Endothelial cell of umbilical vein (primary cell): Measurements from ENCODE around the gene AGXT. TPM values are rescaled to one million over a fixed set of nuclear protein-coding genes. Genes with fewer than 3 reads are reported as not detected.

Experiments
- BruUV-seq: library from RNA; stranded (reverse); fragments of 400-500 nt; replicated peaks from 2 replicates; lab custom pipeline; 2021; lab: Mats Ljungman, UMichigan
- CTCF ChIA-PET: fragments of 300-600, 350-600 bp; sonication (Branson Sonifier 250); formaldehyde crosslinking; loops from one replicate; lab custom pipeline; 2021; ENCODE audit warnings: antibody characterized with exemption, inconsistent platforms; lab: Charles Lee
- POLR2A ChIA-PET: fragments of 300-600, 350-600 bp; sonication (Branson Sonifier 250); formaldehyde crosslinking; loops from one replicate; lab custom pipeline; 2021; ENCODE audit warnings: antibody characterized with exemption, inconsistent platforms; lab: Charles Lee
- DNase-seq: peaks from one replicate; pipeline ENCODE4 v3.0.0-alpha.2; 2011; ENCODE audit warnings: low read depth, low spot score
- FAIRE-seq: peaks from 2 replicates; lab custom pipeline; 2011; peaks lifted over from hg19 to GRCh38; lab: Jason Lieb, UNC
- H2AFZ ChIP-seq: 2 replicates; pipeline ENCODE4 v1.6.0; 2012; ENCODE audit warnings: low read depth, low read length, control low read depth, inconsistent platforms
- H3K27ac ChIP-seq: 2 replicates; pipeline ENCODE4 v1.5.1; 2011; ENCODE audit warnings: low read depth, mild to moderate bottlenecking, control low read depth, low read length, moderate library complexity; ENCODE audit not compliant: insufficient read depth
- H3K27me3 ChIP-seq, 2 experiments: 2 replicates each; pipeline versions ENCODE4 v1.6.0 to v1.6.1; 2011; ENCODE audit warnings: low read length in 2 of 2, mixed read lengths in 1 of 2; ENCODE audit not compliant: control insufficient read depth in 2 of 2, insufficient read depth in 2 of 2
- H3K36me3 ChIP-seq, 2 experiments: 2 replicates in 1 of 2; 3 replicates in 1 of 2; pipeline ENCODE4 v1.5.1; 2011; ENCODE audit warnings: low read length in 2 of 2, mild to moderate bottlenecking in 1 of 2, moderate library complexity in 1 of 2; ENCODE audit not compliant: control insufficient read depth in 2 of 2, insufficient read depth in 2 of 2; ENCODE audit errors: extremely low read depth in 1 of 2
- H3K4me1 ChIP-seq: 3 replicates; pipeline ENCODE4 v1.5.1; 2011; ENCODE audit warnings: mild to moderate bottlenecking, low read length; ENCODE audit not compliant: control insufficient read depth, insufficient read depth; ENCODE audit errors: extremely low read depth
- H3K4me2 ChIP-seq: 2 replicates; pipeline ENCODE4 v1.6.1; 2011; ENCODE audit warnings: low read length, control low read depth, mixed read lengths; ENCODE audit not compliant: insufficient read depth
- H3K4me3 ChIP-seq, 3 experiments: fragments of 200-600 bp in 1 of 3; sonication (generic), shearing (Covaris generic) in 1 of 3; replicated peaks in 1 of 3; 2 replicates each; pipeline ENCODE4 v1.5.1; 2011 to 2016; ENCODE audit warnings: control low read depth in 3 of 3, low read length in 3 of 3, mild to moderate bottlenecking in 2 of 3, inconsistent platforms in 1 of 3, low read depth in 1 of 3, moderate library complexity in 1 of 3; ENCODE audit not compliant: insufficient read depth in 1 of 3
- H3K79me2 ChIP-seq: 2 replicates; pipeline ENCODE4 v1.6.0; 2012; ENCODE audit warnings: low read length, inconsistent platforms; ENCODE audit not compliant: control insufficient read depth, insufficient read depth
- H3K9ac ChIP-seq: replicated peaks from 2 replicates; pipeline ENCODE3; 2011; ENCODE audit warnings: low read length, control low read depth; ENCODE audit not compliant: insufficient read depth; ENCODE audit errors: extremely low read depth
- H3K9me1 ChIP-seq: replicated peaks from 3 replicates; pipeline ENCODE4 v1.6.0; 2011; ENCODE audit warnings: mild to moderate bottlenecking, low read length; ENCODE audit not compliant: control insufficient read depth, insufficient read depth; ENCODE audit errors: extremely low read depth
- H3K9me3 ChIP-seq: replicated peaks from 2 replicates; pipeline ENCODE4 v1.5.1; 2012; ENCODE audit warnings: low read length, inconsistent platforms; ENCODE audit not compliant: control insufficient read depth, insufficient read depth
- H4K20me1 ChIP-seq: replicated peaks from 2 replicates; pipeline ENCODE3; 2011; ENCODE audit warnings: mild to moderate bottlenecking, low read length; ENCODE audit not compliant: control insufficient read depth, insufficient read depth; ENCODE audit errors: extremely low read depth
- FOS ChIP-seq: IDR thresholded peaks from 2 replicates; pipeline ENCODE4 v1.6.1; 2011; ENCODE audit warnings: mild to moderate bottlenecking, low read length, moderate library complexity, borderline replicate concordance; ENCODE audit not compliant: insufficient read depth
- GATA2 ChIP-seq: IDR thresholded peaks from 2 replicates; pipeline ENCODE4 v1.7.0; 2011; ENCODE audit warnings: low read depth, mild to moderate bottlenecking, moderate library complexity, mixed read lengths, low read length; ENCODE audit not compliant: insufficient read length, insufficient read depth
- JUN ChIP-seq: IDR thresholded peaks from 2 replicates; pipeline ENCODE4 v1.6.1; 2011; ENCODE audit warnings: borderline replicate concordance, low read depth; ENCODE audit not compliant: insufficient read length, insufficient read depth
- POLR2A ChIP-seq: IDR thresholded peaks from 2 replicates; pipeline ENCODE4 v1.6.1; 2012; ENCODE audit warnings: low read depth, mild to moderate bottlenecking, control low read depth, low read length
- POLR2AphosphoS5 ChIP-seq: IDR thresholded peaks from 2 replicates; pipeline ENCODE4 v1.6.1; 2012; ENCODE audit warnings: low read depth, mild to moderate bottlenecking, control low read depth, low read length, moderate library complexity; ENCODE audit not compliant: insufficient read depth
- dilution Hi-C: fragments of 300-500 bp; cut with MboI; formaldehyde crosslinking; loops from one replicate; pipeline ENCODE4 v1.15.0; 2019; ENCODE audit warnings: low sequenced_read_pairs; ENCODE audit not compliant: extremely low pct_ligation_motif_present
- intact Hi-C: fragments of 100-400 bp; cut with micrococcal nuclease; formaldehyde crosslinking; loops from one replicate; pipeline ENCODE4 v1.10.0; 2022
- polyA plus RNA-seq, 4 experiments: library from polyadenylated mRNA; depleted of rRNA in 3 of 4; stranded (reverse) in 3 of 4; unstranded in 1 of 4; fragments of >200 nt; gene quantifications; 2 replicates each; pipeline versions ENCODE4 v1.2.1 to v1.2.3, GENCODE V29; 2011 to 2012; ENCODE audit warnings: missing spikeins in 1 of 4
- total RNA-seq: library from RNA; stranded (reverse); gene quantifications from 2 replicates; pipeline ENCODE4 v1.2.3, GENCODE V29; 2021
- TF ChIP-seq, protein P1 (sequence below): IDR thresholded peaks from 2 replicates; pipeline ENCODE4 v1.6.1; 2011; ENCODE audit not compliant: insufficient read depth, insufficient read length
- TF ChIP-seq, protein P2 (sequence below), 2 donors: IDR thresholded peaks; 1 replicate in 1 of 2; 2 replicates in 1 of 2; pipeline ENCODE4 v1.5.1; 2011; ENCODE audit warnings: low read length in 2 of 2, mild to moderate bottlenecking in 2 of 2, moderate library complexity in 2 of 2, control low read depth in 1 of 2, inconsistent platforms in 1 of 2, low read depth in 1 of 2; ENCODE audit not compliant: insufficient read depth in 1 of 2; ENCODE audit errors: extremely low read depth in 1 of 2

The AGXT gene
- total and polyA plus RNA-seq, 2 donors (not counting 3 experiments of a cell fraction or from before 2014, with no cell fraction given), result not detected

DNA sequence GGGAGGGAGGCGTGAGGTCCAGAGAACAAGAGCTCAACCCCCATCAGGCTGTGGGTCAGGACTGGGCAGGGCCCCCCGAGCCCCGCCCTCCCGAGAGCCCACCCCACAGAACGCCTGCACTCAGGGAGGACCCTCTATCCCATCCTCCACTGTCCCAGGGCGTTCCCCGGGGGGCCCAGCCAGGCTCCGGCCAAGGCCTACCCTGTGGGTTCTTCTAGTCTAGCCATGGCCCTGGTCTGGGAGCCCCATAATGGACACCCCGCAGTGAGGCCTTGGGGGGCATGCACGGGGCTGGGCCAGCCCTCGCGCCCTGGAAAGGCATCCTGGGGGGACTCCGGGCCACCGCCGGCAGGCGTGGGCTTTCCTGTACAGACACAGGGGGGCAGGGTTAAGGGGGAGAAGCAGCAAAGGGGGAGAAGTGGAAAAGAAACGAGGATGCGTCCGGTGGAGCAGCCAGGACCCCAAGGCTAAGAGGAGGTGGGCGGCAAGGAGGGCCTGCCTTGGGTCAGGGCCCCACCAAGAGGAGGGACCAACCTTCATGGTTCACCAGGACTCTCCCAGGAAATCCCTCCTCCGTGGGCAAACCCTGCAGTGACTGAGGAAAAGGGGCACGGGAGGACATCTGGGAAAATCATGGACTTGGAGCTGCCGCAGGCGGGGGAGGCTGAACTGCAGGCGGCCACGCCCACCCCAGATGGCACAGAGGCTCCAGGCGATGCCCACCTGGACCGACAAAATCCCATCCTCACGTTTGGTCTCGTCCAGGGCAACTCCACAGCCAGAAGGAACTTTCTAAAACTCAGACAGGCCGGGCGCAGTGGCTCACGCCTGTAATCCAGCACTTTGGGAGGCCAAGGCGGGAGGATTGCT is 34.8 kb downstream of the AGXT start:
- no peak overlapping the region for H2AFZ ChIP-seq
- BruUV-seq, result no TSS peak
- no peaks in the 10 kb centered on the region for H4K20me1 ChIP-seq
- ChIA-PET CTCF (interaction anchor here (1.5 to 3.6 kb wide), 2 partner anchors 10 to 63 kb away, joined by 4 to 18 read pairs; no protein-coding TSS in a partner anchor), POLR2A (no interaction called here)
- dilution Hi-C loops, result no loop called here
- no peaks in the 10 kb centered on the region for H3K9me1 ChIP-seq
- intact Hi-C loops, result no loop called here
- DNase-seq, result no peak
- peaks cover 8% of the 10 kb centered on the region for H3K4me1 ChIP-seq
- H3K9ac ChIP-seq, result no peak overlapping the region
- H3K4me2 ChIP-seq, result no peak overlapping the region
- TF ChIP-seq POLR2AphosphoS5, result no peak
- TF ChIP-seq, protein P1, sequence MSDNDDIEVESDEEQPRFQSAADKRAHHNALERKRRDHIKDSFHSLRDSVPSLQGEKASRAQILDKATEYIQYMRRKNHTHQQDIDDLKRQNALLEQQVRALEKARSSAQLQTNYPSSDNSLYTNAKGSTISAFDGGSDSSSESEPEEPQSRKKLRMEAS, result no peak
- TF ChIP-seq FOS, result no peak
- TF ChIP-seq JUN, result no peak
- TF ChIP-seq, protein P2, sequence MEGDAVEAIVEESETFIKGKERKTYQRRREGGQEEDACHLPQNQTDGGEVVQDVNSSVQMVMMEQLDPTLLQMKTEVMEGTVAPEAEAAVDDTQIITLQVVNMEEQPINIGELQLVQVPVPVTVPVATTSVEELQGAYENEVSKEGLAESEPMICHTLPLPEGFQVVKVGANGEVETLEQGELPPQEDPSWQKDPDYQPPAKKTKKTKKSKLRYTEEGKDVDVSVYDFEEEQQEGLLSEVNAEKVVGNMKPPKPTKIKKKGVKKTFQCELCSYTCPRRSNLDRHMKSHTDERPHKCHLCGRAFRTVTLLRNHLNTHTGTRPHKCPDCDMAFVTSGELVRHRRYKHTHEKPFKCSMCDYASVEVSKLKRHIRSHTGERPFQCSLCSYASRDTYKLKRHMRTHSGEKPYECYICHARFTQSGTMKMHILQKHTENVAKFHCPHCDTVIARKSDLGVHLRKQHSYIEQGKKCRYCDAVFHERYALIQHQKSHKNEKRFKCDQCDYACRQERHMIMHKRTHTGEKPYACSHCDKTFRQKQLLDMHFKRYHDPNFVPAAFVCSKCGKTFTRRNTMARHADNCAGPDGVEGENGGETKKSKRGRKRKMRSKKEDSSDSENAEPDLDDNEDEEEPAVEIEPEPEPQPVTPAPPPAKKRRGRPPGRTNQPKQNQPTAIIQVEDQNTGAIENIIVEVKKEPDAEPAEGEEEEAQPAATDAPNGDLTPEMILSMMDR (IDR thresholded peaks at IDR 0.05; ENCODE audit: extremely low read depth in 1 of 2, insufficient read depth in 1 of 2, low read depth in 1 of 2, low read length in 2 of 2), result no peak
- TF ChIP-seq POLR2A, result no peak
- TF ChIP-seq GATA2, result no peak
- no peaks in the 10 kb centered on the region for H3K79me2 ChIP-seq
- no peaks in the 10 kb centered on the region for H3K9me3 ChIP-seq
- FAIRE-seq, result no peak
- no peaks in the 10 kb centered on the region for H3K36me3 ChIP-seq
- no peak overlapping the region for H3K4me3 ChIP-seq
- H3K27me3 ChIP-seq, result no peaks in the 10 kb centered on the region
- H3K27ac ChIP-seq, result no peak overlapping the region
